GM19455 (cell line): ENCODE measurements around the gene MLIP.

Source experiments
- ATAC-seq: cut with Tn5 transposase; IDR thresholded peaks from one replicate; pipeline ENCODE4 v1.9.1; 2021; ENCODE audit not compliant: unreplicated experiment

MLIP gene

GRCh38 chr6:54273214-54273820, 162.1 kb downstream of the MLIP start:
- no peak for ATAC-seq

GRCh38 chr6:54274383-54274782, 163.1 kb downstream of the MLIP start:
- no peak for ATAC-seq

GRCh38 chr6:54282186-54282585, 170.9 kb downstream of the MLIP start:
- ATAC-seq = no peak

- no peak for ATAC-seq
Observed at GRCh38 chr6:54284161-54284860, 173.1 kb downstream of the MLIP start.

- ATAC-seq = no peak
Observed at GRCh38 chr6:54285595-54285994, 174.4 kb downstream of the MLIP start.

- no peak for ATAC-seq
Observed at GRCh38 chr6:54286141-54286540, 174.9 kb downstream of the MLIP start.

GRCh38 chr6:54288474-54288873, 177.2 kb downstream of the MLIP start:
- ATAC-seq = no peak

- ATAC-seq = no peak
Observed at GRCh38 chr6:54289426-54289825, 178.2 kb downstream of the MLIP start.

GRCh38 chr6:54291146-54291545, 179.9 kb downstream of the MLIP start:
- peak; percentile 51 for ATAC-seq

GRCh38 chr6:54291738-54292137, 180.5 kb downstream of the MLIP start:
- ATAC-seq = peak; percentile 87

GRCh38 chr6:54294965-54295532, 183.8 kb downstream of the MLIP start:
- ATAC-seq = no peak

GRCh38 chr6:54299542-54300269, 188.5 kb downstream of the MLIP start:
- ATAC-seq = no peak

GRCh38 chr6:54301770-54302169, 190.5 kb downstream of the MLIP start:
- ATAC-seq = no peak

- ATAC-seq = no peak
Observed at GRCh38 chr6:54307439-54307910, 196.2 kb downstream of the MLIP start.

- ATAC-seq = no peak
Observed at GRCh38 chr6:54308289-54308985, 197.2 kb downstream of the MLIP start, which contains the start of gene TINAG. Gene TINAG (plus strand): TSS chr6:54308441. CDS start chr6:54308551, 110 bp downstream.

GRCh38 chr6:54308986-54309315, 197.7 kb downstream of the MLIP start:
- no peak for ATAC-seq

- no peak for ATAC-seq
Observed at GRCh38 chr6:54310377-54311152, 199.3 kb downstream of the MLIP start.

GRCh38 chr6:54315656-54316055, 204.4 kb downstream of the MLIP start:
- no peak for ATAC-seq
